Urinary bladder (tissue), 4 donors: ENCODE data around the gene ANKRD42. TPM values are rescaled to one million over a fixed set of nuclear protein-coding genes. Genes with fewer than 3 reads are reported as not detected.

Experiments
- DNase-seq: peaks from one replicate; pipeline ENCODE4 v3.0.0-alpha.2; 2015; ENCODE audit errors: extremely low spot score
- H3K27ac ChIP-seq: one replicate; pipeline ENCODE4 v1.5.1; 2013; ENCODE audit warnings: low read depth, mild to moderate bottlenecking, moderate library complexity
- H3K36me3 ChIP-seq: one replicate; pipeline ENCODE4 v1.6.1; 2013; ENCODE audit warnings: mild to moderate bottlenecking, moderate library complexity; ENCODE audit not compliant: insufficient read depth
- H3K4me1 ChIP-seq: one replicate; pipeline ENCODE4 v1.6.1; 2013; ENCODE audit warnings: mild to moderate bottlenecking, moderate library complexity; ENCODE audit not compliant: insufficient read depth
- H3K4me3 ChIP-seq: one replicate; pipeline ENCODE4 v1.5.1; 2013; ENCODE audit warnings: low read depth, low read length
- WGBS: extraction: QIAGEN DNeasy Blood & Tissue Kit; methylation state at CpG from one replicate; pipeline ENCODE4 v1.1.7; 2013; 5-methylcytosine and 5-hydroxymethylcytosine counted together
- polyA plus RNA-seq: library from polyadenylated mRNA; stranded (reverse); fragments of 200-250 nt; gene quantifications from one replicate; pipeline ENCODE4 v1.2.3, GENCODE V29; 2013
- total RNA-seq: library from RNA; depleted of rRNA; stranded (reverse); fragments of >200 nt; gene quantifications from one replicate; pipeline ENCODE4 v1.2.3, GENCODE V29; 2014
- donor health status: healthy with polysubstance abuse.
- donor health status: healthy.

ANKRD42 gene
- total and polyA plus RNA-seq, 2 donors = 6.4 to 9.6 TPM

GRCh38 chr11:83159902-83160865, 33.3 kb upstream of the ANKRD42 start:
- Histone ChIP-seq H3K27ac (no peak overlapping the region), H3K4me1 (no peaks in the 10 kb centered on the region), H3K4me3 (peak overlapping the region; percentile 93), H3K36me3 (no peaks in the 10 kb centered on the region)
- 29% methylated on average over 6 of the region's 6 CpGs for WGBS
- no peak for DNase-seq

- Histone ChIP-seq H3K36me3 (peaks cover 5% of the 10 kb centered on the region), H3K4me1 (no peaks in the 10 kb centered on the region), H3K27ac (peak overlapping the region; percentile 23), H3K4me3 (no peak overlapping the region)
- DNase-seq = no peak
- 34% methylated on average over 1 of the region's 1 CpG for WGBS
Observed at GRCh38 chr11:83161610-83162199, 31.8 kb upstream of the ANKRD42 start.

- Histone ChIP-seq H3K4me1 (no peaks in the 10 kb centered on the region), H3K27ac (peak overlapping the region; percentile 23), H3K4me3 (no peak overlapping the region), H3K36me3 (peaks cover 5% of the 10 kb centered on the region)
- WGBS = 87% methylated on average over 2 of the region's 2 CpGs
- no peak for DNase-seq
Observed at GRCh38 chr11:83162377-83162776, 31.1 kb upstream of the ANKRD42 start.

GRCh38 chr11:83166193-83166866, 27.2 kb upstream of the ANKRD42 start:
- Histone ChIP-seq H3K27ac (no peak overlapping the region), H3K36me3 (peaks cover 16% of the 10 kb centered on the region), H3K4me1 (peaks cover 2% of the 10 kb centered on the region), H3K4me3 (no peak overlapping the region)
- 97% methylated on average over 11 of the region's 11 CpGs for WGBS
- no peak for DNase-seq

- WGBS = 99% methylated on average over 5 of the region's 5 CpGs
- H3K4me1 ChIP-seq = peaks cover 3% of the 10 kb centered on the region
- no peak overlapping the region for H3K27ac ChIP-seq
- DNase-seq = no peak
- no peak overlapping the region for H3K4me3 ChIP-seq
- H3K36me3 ChIP-seq = peaks cover 16% of the 10 kb centered on the region
Observed at GRCh38 chr11:83168756-83169155, 24.8 kb upstream of the ANKRD42 start.

- 67% methylated on average over 2 of the region's 2 CpGs for WGBS
- Histone ChIP-seq H3K27ac (no peak overlapping the region), H3K4me1 (peaks cover 6% of the 10 kb centered on the region), H3K4me3 (no peak overlapping the region), H3K36me3 (peaks cover 16% of the 10 kb centered on the region)
- no peak for DNase-seq
Observed at GRCh38 chr11:83170865-83171264, 22.6 kb upstream of the ANKRD42 start.

GRCh38 chr11:83172551-83172950, 21.0 kb upstream of the ANKRD42 start:
- DNase-seq = no peak
- Histone ChIP-seq H3K36me3 (peaks cover 11% of the 10 kb centered on the region), H3K27ac (no peak overlapping the region), H3K4me3 (no peak overlapping the region), H3K4me1 (peaks cover 6% of the 10 kb centered on the region)
- WGBS = 88% methylated on average over 4 of the region's 4 CpGs

GRCh38 chr11:83174008-83174407, 19.5 kb upstream of the ANKRD42 start:
- Histone ChIP-seq H3K4me1 (peaks cover 6% of the 10 kb centered on the region), H3K4me3 (no peak overlapping the region), H3K27ac (no peak overlapping the region), H3K36me3 (peaks cover 3% of the 10 kb centered on the region)
- no peak for DNase-seq

GRCh38 chr11:83175815-83176214, 17.7 kb upstream of the ANKRD42 start:
- no peak overlapping the region for H3K27ac ChIP-seq
- 94% methylated on average over 1 of the region's 1 CpG for whole genome bisulfite sequencing
- no peak for DNase-seq
- no peak overlapping the region for H3K4me3 ChIP-seq
- H3K36me3 ChIP-seq = peaks cover 2% of the 10 kb centered on the region
- H3K4me1 ChIP-seq = peaks cover 6% of the 10 kb centered on the region

GRCh38 chr11:83181815-83182214, 11.7 kb upstream of the ANKRD42 start:
- Histone ChIP-seq H3K4me3 (no peak overlapping the region), H3K36me3 (peaks cover 4% of the 10 kb centered on the region), H3K27ac (no peak overlapping the region), H3K4me1 (no peaks in the 10 kb centered on the region)
- no peak for DNase-seq
- WGBS = 47% methylated on average over 2 of the region's 2 CpGs

- Histone ChIP-seq H3K4me3 (no peak overlapping the region), H3K27ac (no peak overlapping the region), H3K36me3 (peaks cover 4% of the 10 kb centered on the region), H3K4me1 (no peaks in the 10 kb centered on the region)
- WGBS = 87% methylated on average over 1 of the region's 1 CpG
- no peak for DNase-seq
Observed at GRCh38 chr11:83185767-83186166, 7.7 kb upstream of the ANKRD42 start.

- WGBS = 98% methylated on average over 4 of the region's 4 CpGs
- Histone ChIP-seq H3K4me1 (peaks cover 2% of the 10 kb centered on the region), H3K36me3 (peaks cover 4% of the 10 kb centered on the region), H3K27ac (no peak overlapping the region), H3K4me3 (no peak overlapping the region)
- no peak for DNase-seq
Observed at GRCh38 chr11:83187465-83187864, 6.0 kb upstream of the ANKRD42 start.

GRCh38 chr11:83191491-83191890, 2.0 kb upstream of the ANKRD42 start:
- H3K36me3 ChIP-seq = peaks cover 2% of the 10 kb centered on the region
- peaks cover 4% of the 10 kb centered on the region for H3K4me1 ChIP-seq
- H3K27ac ChIP-seq = no peak overlapping the region
- H3K4me3 ChIP-seq = no peak overlapping the region
- 98% methylated on average over 5 of the region's 5 CpGs for WGBS
- no peak for DNase-seq

GRCh38 chr11:83191986-83192385, 1.5 kb upstream of the ANKRD42 start:
- WGBS = 90% methylated on average over 11 of the region's 11 CpGs
- H3K4me3 ChIP-seq = no peak overlapping the region
- H3K4me1 ChIP-seq = peaks cover 4% of the 10 kb centered on the region
- DNase-seq = no peak
- H3K27ac ChIP-seq = no peak overlapping the region
- H3K36me3 ChIP-seq = peaks cover 2% of the 10 kb centered on the region
